UCSD-AML1 (cell line): ENCODE measurements around the gene MAPT.
A peak's percentile ranks its signal among the peaks of the same experiment; 100 is the strongest.

Source experiments
- DNase-seq: peaks from one replicate; lab custom pipeline; 2025; ENCODE audit not compliant: unreplicated experiment; lab: John Stamatoyannopoulos, UW

The MAPT gene

GRCh38 chr17:45894022-45894784 is at the start of gene MAPT:
Gene MAPT, plus strand, starts transcription at chr17:45894554. Its CDS starts 67,784 bp downstream, at chr17:45962338.
- DNase-seq, result peak; percentile 83

- no peak for DNase-seq
Observed at GRCh38 chr17:45844695-45845375, 49.5 kb upstream of the MAPT start, which contains the start of gene SPPL2C. Gene SPPL2C, plus strand, starts transcription at chr17:45844881. Its CDS starts 26 bp downstream, at chr17:45844907.

- no peak for DNase-seq
Observed at GRCh38 chr17:45845376-45846185, 48.8 kb upstream of the MAPT start.

GRCh38 chr17:45846223-45846622 is 48.1 kb upstream of the MAPT start:
- DNase-seq, result no peak

GRCh38 chr17:45846646-45847045 is 47.7 kb upstream of the MAPT start:
- DNase-seq, result no peak

GRCh38 chr17:45847101-45847500 is 47.3 kb upstream of the MAPT start:
- no peak for DNase-seq

- DNase-seq, result no peak
Observed at GRCh38 chr17:45847747-45848146, 46.6 kb upstream of the MAPT start.

- DNase-seq, result no peak
Observed at GRCh38 chr17:45848405-45848804, 45.9 kb upstream of the MAPT start.

- DNase-seq, result no peak
Observed at GRCh38 chr17:45848868-45849535, 45.4 kb upstream of the MAPT start.

- no peak for DNase-seq
Observed at GRCh38 chr17:45849536-45849990, 44.8 kb upstream of the MAPT start.

GRCh38 chr17:45850011-45850410 is 44.3 kb upstream of the MAPT start:
- DNase-seq, result no peak

GRCh38 chr17:45850468-45850867 is 43.9 kb upstream of the MAPT start:
- DNase-seq, result no peak

- no peak for DNase-seq
Observed at GRCh38 chr17:45851022-45851421, 43.3 kb upstream of the MAPT start.

- no peak for DNase-seq
Observed at GRCh38 chr17:45851464-45851863, 42.9 kb upstream of the MAPT start.

GRCh38 chr17:45851873-45852272 is 42.5 kb upstream of the MAPT start:
- DNase-seq, result no peak

- peak; percentile 28 for DNase-seq
Observed at GRCh38 chr17:45852535-45853297, 41.6 kb upstream of the MAPT start.

GRCh38 chr17:45854209-45854608 is 40.1 kb upstream of the MAPT start:
- no peak for DNase-seq

- DNase-seq, result no peak
Observed at GRCh38 chr17:45855691-45856336, 38.5 kb upstream of the MAPT start.

GRCh38 chr17:45857977-45858708 is 36.2 kb upstream of the MAPT start:
- no peak for DNase-seq
